ENCODE measurements around the gene NEURL1.

NEURL1 gene

GRCh38 chr10:103568505-103568904, 75.0 kb downstream of the NEURL1 start:
- no peaks in the 10 kb centered on the region for H3K36me3 ChIP-seq (ENCODE audit: low read length)
- H3K27ac ChIP-seq (ENCODE audit: low read depth, low read length): no peak overlapping the region
- H4K20me1 ChIP-seq (ENCODE audit: low read depth, low read length): no peaks in the 10 kb centered on the region
- no peaks in the 10 kb centered on the region for H3K9me2 ChIP-seq (replicated peaks; ENCODE audit: insufficient read depth, low read length)
- TF ChIP-seq CTCF (IDR thresholded peaks at IDR 0.05; ENCODE audit: insufficient read depth, low read length, poor library complexity, severe bottlenecking) (no peak), EZH2phosphoT487 (conservative IDR thresholded peaks at IDR 0.05; ENCODE audit: low read length) (no peak)
- no peak overlapping the region for H2AFZ ChIP-seq (ENCODE audit: low read depth, low read length, severe bottlenecking)
- no peak overlapping the region for H3K4me3 ChIP-seq (ENCODE audit: insufficient read depth, low read length, poor library complexity, severe bottlenecking)
- no peaks in the 10 kb centered on the region for H3F3A ChIP-seq (ENCODE audit: insufficient read depth)
- H3K9me3 ChIP-seq (ENCODE audit: insufficient read depth, low read length): no peaks in the 10 kb centered on the region
- H3K79me2 ChIP-seq (ENCODE audit: insufficient read depth, low read length): no peaks in the 10 kb centered on the region
- H3K27me3 ChIP-seq (ENCODE audit: low read length): no peaks in the 10 kb centered on the region
- no peak overlapping the region for H3K4me2 ChIP-seq (ENCODE audit: low read depth, low read length, poor library complexity, severe bottlenecking)
- H3K9ac ChIP-seq (ENCODE audit: low read length): no peak overlapping the region

GRCh38 chr10:103569896-103570295, 76.4 kb downstream of the NEURL1 start:
- no peaks in the 10 kb centered on the region for H3K27me3 ChIP-seq (ENCODE audit: low read length)
- no peaks in the 10 kb centered on the region for H3F3A ChIP-seq (ENCODE audit: insufficient read depth)
- no peaks in the 10 kb centered on the region for H3K79me2 ChIP-seq (ENCODE audit: insufficient read depth, low read length)
- H3K9ac ChIP-seq (ENCODE audit: low read length): no peak overlapping the region
- no peak overlapping the region for H3K27ac ChIP-seq (ENCODE audit: low read depth, low read length)
- H3K9me3 ChIP-seq (ENCODE audit: insufficient read depth, low read length): no peaks in the 10 kb centered on the region
- H3K36me3 ChIP-seq (ENCODE audit: low read length): no peaks in the 10 kb centered on the region
- H2AFZ ChIP-seq (ENCODE audit: low read depth, low read length, severe bottlenecking): no peak overlapping the region
- H3K9me2 ChIP-seq (replicated peaks; ENCODE audit: insufficient read depth, low read length): no peaks in the 10 kb centered on the region
- no peak overlapping the region for H3K4me2 ChIP-seq (ENCODE audit: low read depth, low read length, poor library complexity, severe bottlenecking)
- TF ChIP-seq EZH2phosphoT487 (conservative IDR thresholded peaks at IDR 0.05; ENCODE audit: low read length): no peak
- no peak for TF ChIP-seq CTCF (IDR thresholded peaks at IDR 0.05; ENCODE audit: insufficient read depth, low read length, poor library complexity, severe bottlenecking)
- H3K4me3 ChIP-seq (ENCODE audit: insufficient read depth, low read length, poor library complexity, severe bottlenecking): no peak overlapping the region
- H4K20me1 ChIP-seq (ENCODE audit: low read depth, low read length): no peaks in the 10 kb centered on the region

GRCh38 chr10:103570844-103571655, 77.5 kb downstream of the NEURL1 start:
- H3K27ac ChIP-seq (ENCODE audit: low read depth, low read length): no peak overlapping the region
- H3K79me2 ChIP-seq (ENCODE audit: insufficient read depth, low read length): no peaks in the 10 kb centered on the region
- H3K9me3 ChIP-seq (ENCODE audit: insufficient read depth, low read length): no peaks in the 10 kb centered on the region
- no peak overlapping the region for H3K4me2 ChIP-seq (ENCODE audit: low read depth, low read length, poor library complexity, severe bottlenecking)
- no peak for TF ChIP-seq CTCF (IDR thresholded peaks at IDR 0.05; ENCODE audit: insufficient read depth, low read length, poor library complexity, severe bottlenecking)
- no peak for TF ChIP-seq EZH2phosphoT487 (conservative IDR thresholded peaks at IDR 0.05; ENCODE audit: low read length)
- no peaks in the 10 kb centered on the region for H4K20me1 ChIP-seq (ENCODE audit: low read depth, low read length)
- H3K36me3 ChIP-seq (ENCODE audit: low read length): no peaks in the 10 kb centered on the region
- H3K27me3 ChIP-seq (ENCODE audit: low read length): no peaks in the 10 kb centered on the region
- no peaks in the 10 kb centered on the region for H3F3A ChIP-seq (ENCODE audit: insufficient read depth)
- no peaks in the 10 kb centered on the region for H3K9me2 ChIP-seq (replicated peaks; ENCODE audit: insufficient read depth, low read length)
- H2AFZ ChIP-seq (ENCODE audit: low read depth, low read length, severe bottlenecking): no peak overlapping the region
- H3K4me3 ChIP-seq (ENCODE audit: insufficient read depth, low read length, poor library complexity, severe bottlenecking): no peak overlapping the region
- H3K9ac ChIP-seq (ENCODE audit: low read length): no peak overlapping the region
